A673 (cell line): ENCODE results near the gene OPN3. TPM values are rescaled to one million over a fixed set of nuclear protein-coding genes. Genes with fewer than 3 reads are reported as not detected.

Experiments
- BruUV-seq: library from RNA; stranded (reverse); fragments of 400-500 nt; replicated peaks from 2 replicates; lab custom pipeline; 2021; lab: Mats Ljungman, UMichigan
- CTCF ChIA-PET: fragments of 300-600 bp; sonication (Branson Sonifier 250); formaldehyde crosslinking; loops from one replicate; lab custom pipeline; 2022; ENCODE audit warnings: antibody characterized with exemption; lab: Charles Lee
- POLR2A ChIA-PET: fragments of 300-600 bp; sonication (Branson Sonifier 250); formaldehyde crosslinking; loops from one replicate; lab custom pipeline; 2022; ENCODE audit warnings: antibody characterized with exemption; ENCODE audit not compliant: low non-redundant PET; lab: Charles Lee
- DNase-seq: peaks from one replicate; pipeline ENCODE4 v3.0.0-alpha.2; 2015; ENCODE audit warnings: low spot score
- H3K27ac ChIP-seq: fragments of 200-600 bp; sonication (generic); 2 replicates; pipeline ENCODE4 v1.5.1; 2016; ENCODE audit warnings: mixed run types, low read depth, mild to moderate bottlenecking, mixed read lengths, antibody characterized with exemption, low read length; ENCODE audit not compliant: poor library complexity, severe bottlenecking
- H3K27me3 ChIP-seq: fragments of 200-600 bp; sonication (generic); replicated peaks from 2 replicates; pipeline ENCODE4 v1.6.1; 2017; ENCODE audit warnings: mixed run types, low read depth, mild to moderate bottlenecking, mixed read lengths, antibody characterized with exemption, low read length; ENCODE audit not compliant: insufficient read depth, poor library complexity
- H3K36me3 ChIP-seq: fragments of 200-600 bp; sonication (generic); 2 replicates; pipeline ENCODE4 v1.6.1; 2016; ENCODE audit warnings: mixed run types, mild to moderate bottlenecking, mixed read lengths, antibody characterized with exemption, low read length; ENCODE audit not compliant: insufficient read depth, poor library complexity, severe bottlenecking
- H3K4me1 ChIP-seq: fragments of 200-600 bp; sonication (generic); 2 replicates; pipeline ENCODE4 v1.6.1; 2017; ENCODE audit warnings: mixed run types, mild to moderate bottlenecking, mixed read lengths, antibody characterized with exemption, low read length; ENCODE audit not compliant: insufficient read depth, poor library complexity, severe bottlenecking
- H3K4me3 ChIP-seq: fragments of 200-600 bp; sonication (generic); 2 replicates; pipeline ENCODE4 v1.5.1; 2016; ENCODE audit warnings: low read depth, mixed run types, mild to moderate bottlenecking, mixed read lengths, low read length; ENCODE audit not compliant: poor library complexity, severe bottlenecking
- H3K9me3 ChIP-seq: fragments of 200-600 bp; sonication (generic); 2 replicates; pipeline ENCODE4 v1.6.1; 2016; ENCODE audit warnings: mixed run types, low read depth, mild to moderate bottlenecking, mixed read lengths, antibody characterized with exemption, low read length; ENCODE audit not compliant: poor library complexity, severe bottlenecking
- CTCF ChIP-seq: fragments of 300-800, 200-600 bp; sonication (generic); conservative IDR thresholded peaks from 2 replicates; pipeline ENCODE4 v1.5.1; 2017; ENCODE audit warnings: low read depth, mild to moderate bottlenecking, antibody characterized with exemption, low read length, moderate library complexity, mixed read lengths
- EZH2 ChIP-seq: fragments of 200-600 bp; sonication (generic); IDR thresholded peaks from 2 replicates; pipeline ENCODE4 v1.6.1; 2017; ENCODE audit warnings: borderline replicate concordance, low read depth, mild to moderate bottlenecking, mixed read lengths, antibody characterized with exemption, low read length; ENCODE audit not compliant: poor library complexity, severe bottlenecking
- intact Hi-C: fragments of 100-400 bp; cut with micrococcal nuclease; formaldehyde crosslinking; loops from one replicate; pipeline ENCODE4 v1.10.0; 2022; ENCODE audit not compliant: unreplicated experiment
- total RNA-seq: library from RNA; stranded (reverse); gene quantifications from 2 replicates; pipeline ENCODE4 v1.2.3, GENCODE V29; 2021

The OPN3 gene
- total RNA-seq, 1 experiment from 2014 or later, result 12.6 TPM

- Histone ChIP-seq H3K27me3 (no peaks in the 10 kb centered on the region), H3K4me1 (no peaks in the 10 kb centered on the region), H3K4me3 (peak overlapping the region; percentile 70), H3K27ac (peak overlapping the region; percentile 14), H3K36me3 (no peaks in the 10 kb centered on the region), H3K9me3 (no peaks in the 10 kb centered on the region)
- DNase-seq, result no peak
- intact Hi-C loops, result no loop called here
- BruUV-seq, result no TSS peak
- ChIA-PET CTCF (no interaction called here), POLR2A (no interaction called here)
- TF ChIP-seq EZH2, result no peak
- no peak for TF ChIP-seq CTCF
Measured at GRCh38 chr1:241638099-241638682, 2.0 kb downstream of the OPN3 start.

- Histone ChIP-seq H3K9me3 (no peaks in the 10 kb centered on the region), H3K4me3 (peak overlapping the region; percentile 70), H3K27ac (no peak overlapping the region), H3K4me1 (no peaks in the 10 kb centered on the region), H3K27me3 (no peaks in the 10 kb centered on the region), H3K36me3 (no peaks in the 10 kb centered on the region)
- POLR2A ChIA-PET, result no interaction called here
- TF ChIP-seq CTCF (no peak), EZH2 (no peak)
- no TSS peak for BruUV-seq
- CTCF ChIA-PET, result no interaction called here
- DNase-seq, result peak; percentile 2
- intact Hi-C loops, result no loop called here
Measured at GRCh38 chr1:241637604-241638003, 2.6 kb downstream of the OPN3 start.

- no peaks in the 10 kb centered on the region for H3K9me3 ChIP-seq
- DNase-seq, result no peak
- no peaks in the 10 kb centered on the region for H3K4me1 ChIP-seq
- TF ChIP-seq EZH2 (no peak), CTCF (no peak)
- intact Hi-C loops, result no loop called here
- BruUV-seq, result no TSS peak
- no peak overlapping the region for H3K27ac ChIP-seq
- no peaks in the 10 kb centered on the region for H3K27me3 ChIP-seq
- peak overlapping the region; percentile 70 for H3K4me3 ChIP-seq
- ChIA-PET POLR2A (no interaction called here), CTCF (no interaction called here)
- H3K36me3 ChIP-seq, result no peaks in the 10 kb centered on the region
Measured at GRCh38 chr1:241637046-241637590, 3.1 kb downstream of the OPN3 start.
